K562 (cell line): ENCODE data around the gene SKOR1. TPM values are rescaled to one million over a fixed set of nuclear protein-coding genes. Genes with fewer than 3 reads are reported as not detected.

Experiments used
- ATAC-seq: fragments of 200-7000 bp; cut with Tn5 transposase; 3 replicates; pipeline ENCODE4 v1.9.1; 2020; ENCODE audit warnings: moderate library complexity
- BruUV-seq: library from RNA; stranded (reverse); fragments of 400-500 nt; replicated peaks from 2 replicates; lab custom pipeline; 2021; lab: Mats Ljungman, UMichigan
- CTCF ChIA-PET: fragments of 300-600 bp; formaldehyde crosslinking; extraction: SDS; loops from one replicate; lab custom pipeline; 2021; ENCODE audit warnings: low intra/inter-chr PET ratio; lab: Yijun Ruan, JAX
- POLR2A ChIA-PET: fragments of 300-600, 350-650 bp; sonication (Branson Sonifier 250); formaldehyde crosslinking; extraction: SDS; loops from one replicate; lab custom pipeline; 2021; ENCODE audit warnings: antibody characterized with exemption, inconsistent platforms; lab: Yijun Ruan, JAX
- DNase-seq, 4 experiments: peaks; one replicate each; pipeline versions ENCODE4 v3.0.0 to v3.0.0-alpha.2; 2011 to 2018; ENCODE audit warnings: low spot score in 3 of 4, mixed read lengths in 3 of 4; ENCODE audit errors: extremely low read depth in 1 of 4
- FAIRE-seq: peaks from 2 replicates; lab custom pipeline; 2011; peaks lifted over from hg19 to GRCh38; lab: Jason Lieb, UNC
- H2AFZ ChIP-seq: 2 replicates; pipeline ENCODE4 v1.6.0; 2011; ENCODE audit warnings: low read depth, low read length, control low read depth, inconsistent platforms
- H3K27ac ChIP-seq: fragments of 200-600 bp; 3 replicates; pipeline ENCODE4 v1.8.0; 2011; ENCODE audit warnings: low read depth, mild to moderate bottlenecking, control low read depth, inconsistent platforms, low read length, moderate library complexity, mixed read lengths; ENCODE audit errors: extremely low read depth
- H3K27me3 ChIP-seq, 2 experiments: fragments of 300-600 bp in 1 of 2; 2 replicates in 1 of 2; 3 replicates in 1 of 2; pipeline versions ENCODE4 v1.6.0 to v1.8.0; 2011; ENCODE audit warnings: inconsistent platforms in 2 of 2, low read length in 2 of 2, mild to moderate bottlenecking in 1 of 2, mixed read lengths in 1 of 2, moderate library complexity in 1 of 2; ENCODE audit not compliant: control insufficient read depth in 2 of 2, insufficient read depth in 2 of 2
- H3K36me3 ChIP-seq: fragments of 300-600 bp; 3 replicates; pipeline ENCODE4 v1.8.0; 2011; ENCODE audit warnings: mild to moderate bottlenecking, low read length, inconsistent platforms; ENCODE audit not compliant: control insufficient read depth, insufficient read depth
- H3K4me1 ChIP-seq, 2 experiments: fragments of 200-600 bp in 1 of 2; replicated peaks in 1 of 2; 2 replicates in 1 of 2; 3 replicates in 1 of 2; pipeline versions ENCODE4 v1.5.1 to v1.8.0; 2011; ENCODE audit warnings: inconsistent platforms in 2 of 2, low read length in 2 of 2, mild to moderate bottlenecking in 1 of 2, mixed read lengths in 1 of 2, moderate library complexity in 1 of 2; ENCODE audit not compliant: control insufficient read depth in 2 of 2, insufficient read depth in 2 of 2
- H3K4me2 ChIP-seq: 2 replicates; pipeline ENCODE4 v1.6.1; 2011; ENCODE audit warnings: low read length, control low read depth, inconsistent platforms, mixed read lengths; ENCODE audit not compliant: insufficient read depth
- H3K4me3 ChIP-seq: fragments of 200-600 bp; sonication (generic), shearing (Covaris generic); 2 replicates; pipeline ENCODE4 v1.5.1; 2016; ENCODE audit warnings: control low read depth, inconsistent platforms
- H3K79me2 ChIP-seq: fragments of 200-600 bp; 3 replicates; pipeline ENCODE4 v1.8.0; 2011; ENCODE audit warnings: low read length, inconsistent platforms; ENCODE audit not compliant: control insufficient read depth, insufficient read depth
- H3K9ac ChIP-seq, 2 experiments: 2 replicates each; pipeline versions ENCODE4 v1.6.0 to v1.6.1; 2011; ENCODE audit warnings: low read depth in 2 of 2, low read length in 2 of 2, control low read depth in 1 of 2, inconsistent platforms in 1 of 2, mild to moderate bottlenecking in 1 of 2, mixed read lengths in 1 of 2; ENCODE audit not compliant: insufficient read depth in 1 of 2
- H3K9me1 ChIP-seq: one replicate; pipeline ENCODE4 v1.6.0; 2011; ENCODE audit warnings: inconsistent platforms, mild to moderate bottlenecking, low read length, moderate library complexity; ENCODE audit not compliant: control insufficient read depth, insufficient read depth
- H3K9me3 ChIP-seq: replicated peaks from 2 replicates; pipeline ENCODE4 v1.5.1; 2011; ENCODE audit warnings: low read depth, low read length, inconsistent platforms; ENCODE audit not compliant: control insufficient read depth, insufficient read depth
- H4K20me1 ChIP-seq: replicated peaks from 2 replicates; pipeline ENCODE4 v1.6.1; 2011; ENCODE audit warnings: low read length, inconsistent platforms, mixed read lengths; ENCODE audit not compliant: control insufficient read depth, insufficient read depth
- CTBP1 ChIP-seq: fragments of 450-650 bp; IDR thresholded peaks from 2 replicates; pipeline ENCODE4 v1.6.1; 2016; ENCODE audit warnings: borderline replicate concordance
- L3MBTL2 ChIP-seq: fragments of 450-650 bp; IDR thresholded peaks from 2 replicates; pipeline ENCODE4 v1.6.1; 2016; ENCODE audit warnings: mild to moderate bottlenecking, moderate library complexity
- MGA ChIP-seq: fragments of 450-650 bp; IDR thresholded peaks from 2 replicates; pipeline ENCODE4 v1.6.1; 2016; ENCODE audit warnings: mild to moderate bottlenecking, moderate library complexity
- MYC ChIP-seq, 2 experiments: fragments of 250-450 bp in 1 of 2; sonication (Bioruptor Pico) in 1 of 2; IDR thresholded peaks; 2 replicates each; pipeline versions ENCODE4 v1.5.1 to v1.6.1; 2012 to 2021; ENCODE audit warnings: low read depth in 2 of 2, borderline replicate concordance in 1 of 2, improper control_type of control experiment in 1 of 2, low read length in 1 of 2, mild to moderate bottlenecking in 1 of 2, moderate library complexity in 1 of 2
- NFIC ChIP-seq: fragments of 450-650 bp; IDR thresholded peaks from 2 replicates; pipeline ENCODE4 v1.6.1; 2017; ENCODE audit warnings: mild to moderate bottlenecking, inconsistent platforms
- SPI1 ChIP-seq: IDR thresholded peaks from 2 replicates; pipeline ENCODE4 v1.6.1; 2011; ENCODE audit warnings: low read depth, low read length, control low read depth, borderline replicate concordance
- ZBTB5 ChIP-seq: fragments of 450-650 bp; IDR thresholded peaks from 2 replicates; pipeline ENCODE4 v1.6.1; 2017; ENCODE audit warnings: antibody characterized with exemption
- ZNF668 ChIP-seq: fragments of 250-450 bp; sonication (Bioruptor Pico); IDR thresholded peaks from 2 replicates; pipeline ENCODE4 v1.8.0; 2022; ENCODE audit warnings: mild to moderate bottlenecking, inconsistent platforms
- WGBS: fragments of 100-300 bp; shearing (Covaris generic); methylation state at CpG from one replicate; pipeline ENCODE4 v1.1.6; 2016; ENCODE audit warnings: low coverage, mixed read lengths; ENCODE audit not compliant: insufficient coverage; ENCODE audit errors: missing lambda C conversion rate; 5-methylcytosine and 5-hydroxymethylcytosine counted together
- in situ Hi-C: fragments of 300-500 bp; cut with MboI; formaldehyde crosslinking; loops from 4 replicates; pipeline ENCODE4 v1.15.0; 2018; ENCODE audit warnings: inconsistent platforms, mixed read lengths
- intact Hi-C: fragments of 100-400 bp; cut with micrococcal nuclease; formaldehyde crosslinking; loops from 2 replicates; pipeline ENCODE4 v1.14.2; 2022
- polyA plus RNA-seq, 8 experiments: library from polyadenylated mRNA; depleted of rRNA in 4 of 8; stranded (reverse) in 5 of 8; unstranded in 3 of 8; fragments of >200 nt; fragmentation: Nextera tagmentation in 2 of 8; fragmentation: Illumina TruSeq in 1 of 8; extraction: Ambion mirVana in 2 of 8; extraction: Trizol in 1 of 8; gene quantifications; 2 replicates each; pipeline versions ENCODE4 v1.2.1 to v1.2.3, GENCODE V29; 2011 to 2014; ENCODE audit warnings: inconsistent platforms in 1 of 8, missing spikeins in 1 of 8
- total RNA-seq, 7 experiments: library from RNA; depleted of rRNA in 6 of 7; stranded (reverse); fragments of >200 nt in 6 of 7; fragmentation: Illumina TruSeq in 2 of 7; extraction: Trizol in 2 of 7; gene quantifications; 2 replicates each; pipeline versions ENCODE4 v1.2.1 to v1.2.3, GENCODE V29; 2011 to 2021; ENCODE audit warnings: low replicate concordance in 1 of 7

Gene SKOR1
- total and polyA plus RNA-seq, 9 of the 15 experiments (the other 6 are each of a cell fraction or from before 2014, with no cell fraction given), result 0.04 to 0.41 (median 0.09) TPM; not detected in 3

GRCh38 chr15:67880651-67881182, 55.4 kb downstream of the SKOR1 start:
- 41% methylated on average over 3 of the region's 3 CpGs for WGBS
- POLR2A ChIA-PET, result interaction anchor here (1.1 kb wide), 1 partner anchor 10 kb away, joined by 3 read pairs; no protein-coding TSS in a partner anchor
- peak; percentile 15 for FAIRE-seq
- peak overlapping the region; percentile 92 for H2AFZ ChIP-seq
- peak in 1 of 4 experiments; percentile 49 for DNase-seq
- H3K9ac ChIP-seq, result no peak overlapping the region
- no peaks in the 10 kb centered on the region for H3K36me3 ChIP-seq
- no peaks in the 10 kb centered on the region for H3K9me1 ChIP-seq
- H4K20me1 ChIP-seq, result no peaks in the 10 kb centered on the region
- CTCF ChIA-PET, result no interaction called here
- ATAC-seq, result no peak
- no peak overlapping the region for H3K4me3 ChIP-seq
- no peaks in the 10 kb centered on the region for H3K27me3 ChIP-seq
- H3K4me2 ChIP-seq, result no peak overlapping the region
- H3K27ac ChIP-seq, result 0 out of 3 replicates have a peak overlapping the region, but pooled peaks have one; percentile 23
- H3K9me3 ChIP-seq, result no peaks in the 10 kb centered on the region
- H3K79me2 ChIP-seq, result no peaks in the 10 kb centered on the region
- BruUV-seq, result no TSS peak
- peaks cover 38 to 64% of the 10 kb centered on the region in 2 experiments for H3K4me1 ChIP-seq
- in situ Hi-C loops, result no loop called here
- intact Hi-C loops, result loop anchor here (5.0 kb wide), 2 partner anchors 42 to 172 kb away; partner anchors contain the start of gene PIAS1
- TF ChIP-seq ZBTB5 (no peak), MGA (peak; percentile 52), CTBP1 (peak; percentile 72; the same call in 1 of the 2 replicates), L3MBTL2 (peak; percentile 46; the same call in 1 of the 2 replicates), MYC (IDR thresholded peaks at IDR 0.05; ENCODE audit: low read depth, low read length) (peak; percentile 40; the same call in 1 of the 2 replicates), MYC (CRISPR knock-in tag; IDR thresholded peaks at IDR 0.05; ENCODE audit: borderline replicate concordance, low read depth) (no peak), SPI1 (peak; percentile 56; the same call in 1 of the 2 replicates), ZNF668 (CRISPR knock-in tag) (no peak), NFIC (peak; percentile 72)
